AG09309 (cell line): ENCODE measurements around the gene ANAPC16.
"Not testable (repeated sequence)": the region's sequence is repeated elsewhere in the genome, so short reads cannot be mapped to it uniquely, and the experiment has no call there.

Experiments
- DNase-seq: peaks from one replicate; pipeline ENCODE4 v3.0.0-alpha.2; 2010; ENCODE audit warnings: low read depth
- H3K4me3 ChIP-seq: 2 replicates; pipeline ENCODE4 v1.5.1; 2011; ENCODE audit warnings: mild to moderate bottlenecking, low read depth, low read length, moderate library complexity; ENCODE audit not compliant: control insufficient read depth
- CTCF ChIP-seq: IDR thresholded peaks from 2 replicates; pipeline ENCODE4 v1.5.1; 2011; ENCODE audit warnings: mild to moderate bottlenecking, low read depth, low read length, inconsistent platforms; ENCODE audit not compliant: insufficient read depth, control insufficient read depth; ENCODE audit errors: missing control alignments

Gene ANAPC16

DNA sequence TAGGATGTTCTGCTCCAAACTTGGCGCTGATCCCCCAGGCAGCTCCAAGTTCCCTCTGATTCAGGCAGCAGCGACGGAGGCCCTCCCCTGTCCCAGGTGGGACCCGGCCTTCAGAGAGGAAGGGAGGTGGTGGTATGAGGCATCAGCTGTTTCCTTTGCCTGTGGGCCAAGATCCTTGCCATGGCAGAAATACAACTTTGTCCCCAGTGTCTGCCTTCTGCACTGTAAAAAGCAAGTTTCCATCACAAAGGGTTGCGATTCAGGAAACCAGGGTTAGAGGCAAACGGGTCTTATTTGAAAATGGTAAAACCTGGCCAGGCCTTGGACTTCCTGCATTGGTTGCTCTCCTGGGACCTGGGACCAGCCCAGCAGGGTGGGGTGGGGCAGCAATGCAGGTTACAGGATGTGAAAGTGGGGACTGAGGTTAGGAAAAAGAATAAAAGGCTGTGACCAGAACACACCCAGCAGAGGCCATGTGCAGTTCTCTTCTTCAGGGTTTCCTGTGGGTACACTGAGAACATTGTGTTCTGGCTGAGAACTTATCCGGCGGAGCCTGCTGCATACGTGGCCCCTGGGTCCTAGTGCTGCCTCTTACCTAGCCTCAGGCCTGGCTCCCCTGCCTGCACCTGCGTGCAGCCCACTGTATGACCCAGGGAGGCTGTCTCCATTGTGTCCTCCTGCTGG lies 32.8 kb downstream of the ANAPC16 start:
- DNase-seq: no peak
- H3K4me3 ChIP-seq: no peak overlapping the region
- no peak for TF ChIP-seq CTCF

- DNase-seq, H3K4me3 ChIP-seq: not testable (repeated sequence)
Measured at GRCh38 chr10:72249176-72249862, 33.5 kb downstream of the ANAPC16 start.

GRCh38 chr10:72250666-72251065 lies 34.9 kb downstream of the ANAPC16 start:
- DNase-seq: no peak
- no peak overlapping the region for H3K4me3 ChIP-seq
- no peak for TF ChIP-seq CTCF

- no peak for DNase-seq
- no peak overlapping the region for H3K4me3 ChIP-seq
- TF ChIP-seq CTCF: no peak
Measured at GRCh38 chr10:72251635-72252034, 35.8 kb downstream of the ANAPC16 start.

GRCh38 chr10:72252972-72253371 lies 37.2 kb downstream of the ANAPC16 start:
- TF ChIP-seq CTCF: no peak
- no peak overlapping the region for H3K4me3 ChIP-seq
- DNase-seq: no peak

- TF ChIP-seq CTCF: no peak
- H3K4me3 ChIP-seq: no peak overlapping the region
- no peak for DNase-seq
Measured at GRCh38 chr10:72253578-72253977, 37.8 kb downstream of the ANAPC16 start.

GRCh38 chr10:72254813-72255568 lies 39.2 kb downstream of the ANAPC16 start:
- no peak for DNase-seq
- no peak overlapping the region for H3K4me3 ChIP-seq
- no peak for TF ChIP-seq CTCF
